Adrenal gland (tissue), 5 donors: Measurements from ENCODE around the gene CAPN13.

Experiments used
- POLR2A ChIP-seq, 2 donors: fragments of 450-650 bp; IDR thresholded peaks; one replicate each; pipeline ENCODE4 v1.6.1; 2017; ENCODE audit warnings: antibody characterized with exemption in 2 of 2, mild to moderate bottlenecking in 2 of 2, moderate library complexity in 1 of 2
- TF ChIP-seq, protein P1 (sequence below), 6 experiments: fragments of 450-650 bp in 4 of 6; fragments of 200-600 bp in 2 of 6; sonication (generic) in 1 of 6; IDR thresholded peaks; 1 replicate in 5 of 6; 2 replicates in 1 of 6; pipeline versions ENCODE4 v1.5.1 to v1.8.0; 2016 to 2021; ENCODE audit warnings: antibody characterized with exemption in 6 of 6, mild to moderate bottlenecking in 2 of 6, moderate library complexity in 1 of 6
- donor health status: DM: no; HTN: no; CAD: no.

DNA sequence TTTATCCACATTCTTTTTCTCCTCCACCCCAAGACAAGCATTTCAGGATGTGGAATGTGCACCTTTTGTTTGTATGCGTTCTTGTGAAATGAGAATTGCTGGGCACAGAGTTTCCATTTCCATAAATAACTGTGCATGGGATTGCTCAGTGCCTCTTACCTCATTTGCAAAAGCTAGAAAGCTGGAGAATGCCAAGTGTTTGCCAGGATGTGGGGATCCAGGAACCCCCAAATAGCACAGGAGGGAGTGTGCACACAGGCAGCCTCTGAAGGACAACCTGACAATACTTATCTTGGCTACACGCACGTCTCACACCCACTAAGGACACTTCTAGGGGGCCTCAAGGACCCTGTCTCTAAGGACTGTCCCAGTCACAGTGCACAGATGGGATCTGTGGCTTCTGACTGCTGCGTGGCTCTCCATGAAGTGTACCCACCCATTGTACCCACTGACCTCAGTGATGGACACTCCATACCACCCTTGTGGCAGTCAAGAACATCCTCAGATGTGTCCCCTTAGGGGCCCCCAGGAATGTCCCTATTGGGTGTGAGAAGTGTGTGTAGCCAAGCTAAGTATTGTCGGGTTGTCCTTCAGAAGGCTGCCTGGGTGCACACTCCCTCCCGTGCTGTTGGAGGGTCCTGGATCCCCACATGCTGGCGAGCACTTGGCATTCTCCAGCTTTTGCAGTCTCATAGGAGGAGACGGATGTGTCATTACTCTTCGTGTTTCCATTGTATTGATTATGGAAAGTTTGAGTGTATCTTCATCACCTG is 38.4 kb downstream of the CAPN13 start:
- no peak for TF ChIP-seq POLR2A (IDR thresholded peaks at IDR 0.05)
- TF ChIP-seq, protein P1, sequence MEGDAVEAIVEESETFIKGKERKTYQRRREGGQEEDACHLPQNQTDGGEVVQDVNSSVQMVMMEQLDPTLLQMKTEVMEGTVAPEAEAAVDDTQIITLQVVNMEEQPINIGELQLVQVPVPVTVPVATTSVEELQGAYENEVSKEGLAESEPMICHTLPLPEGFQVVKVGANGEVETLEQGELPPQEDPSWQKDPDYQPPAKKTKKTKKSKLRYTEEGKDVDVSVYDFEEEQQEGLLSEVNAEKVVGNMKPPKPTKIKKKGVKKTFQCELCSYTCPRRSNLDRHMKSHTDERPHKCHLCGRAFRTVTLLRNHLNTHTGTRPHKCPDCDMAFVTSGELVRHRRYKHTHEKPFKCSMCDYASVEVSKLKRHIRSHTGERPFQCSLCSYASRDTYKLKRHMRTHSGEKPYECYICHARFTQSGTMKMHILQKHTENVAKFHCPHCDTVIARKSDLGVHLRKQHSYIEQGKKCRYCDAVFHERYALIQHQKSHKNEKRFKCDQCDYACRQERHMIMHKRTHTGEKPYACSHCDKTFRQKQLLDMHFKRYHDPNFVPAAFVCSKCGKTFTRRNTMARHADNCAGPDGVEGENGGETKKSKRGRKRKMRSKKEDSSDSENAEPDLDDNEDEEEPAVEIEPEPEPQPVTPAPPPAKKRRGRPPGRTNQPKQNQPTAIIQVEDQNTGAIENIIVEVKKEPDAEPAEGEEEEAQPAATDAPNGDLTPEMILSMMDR (IDR thresholded peaks at IDR 0.05), result no peak
